Activated naive CD8-positive, alpha-beta T cell (primary cell): ENCODE measurements around the gene RNF182.

Experiments
- H3K27ac Mint-ChIP-seq: one replicate; pipeline ENCODE4 v1.8.0; 2021; ENCODE audit warnings: mixed read lengths
- H3K27me3 Mint-ChIP-seq: one replicate; pipeline ENCODE4 v1.8.0; 2021; ENCODE audit warnings: mixed read lengths
- H3K36me3 Mint-ChIP-seq: one replicate; pipeline ENCODE4 v1.8.0; 2021; ENCODE audit warnings: mixed read lengths
- H3K4me1 Mint-ChIP-seq: one replicate; pipeline ENCODE4 v1.8.0; 2021; ENCODE audit warnings: low read depth, mixed read lengths
- H3K4me3 Mint-ChIP-seq: one replicate; pipeline ENCODE4 v1.8.0; 2021; ENCODE audit warnings: mild to moderate bottlenecking, mixed read lengths
- H3K9me3 Mint-ChIP-seq: one replicate; pipeline ENCODE4 v1.8.0; 2021; ENCODE audit warnings: low read depth, mixed read lengths

RNF182 gene

DNA sequence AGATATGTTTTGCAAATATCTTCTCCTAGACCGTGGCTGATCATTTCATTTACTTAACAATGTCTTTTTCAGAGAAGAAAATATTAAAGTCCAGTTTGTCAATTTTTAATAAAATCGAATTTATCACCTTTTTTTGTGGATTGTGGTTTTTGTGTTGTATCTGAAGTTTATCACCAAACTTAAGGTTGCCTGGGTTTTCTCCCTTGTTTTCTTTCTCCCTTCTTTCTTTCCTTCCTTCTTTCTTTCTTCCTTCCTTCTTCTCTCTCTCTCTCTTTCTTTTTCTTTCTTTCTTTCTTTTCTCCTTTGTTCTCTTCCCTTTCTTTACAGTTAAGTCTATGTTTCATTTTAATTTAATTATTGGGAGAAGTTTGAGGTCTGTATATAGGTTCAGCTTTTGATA, 68.7 kb downstream of the RNF182 start:
- H3K27ac Mint-ChIP-seq = no peak overlapping the region
- peaks cover 2% of the 10 kb centered on the region for H3K9me3 Mint-ChIP-seq
- H3K36me3 Mint-ChIP-seq = peaks cover 4% of the 10 kb centered on the region
- H3K4me3 Mint-ChIP-seq = no peak overlapping the region
- no peaks in the 10 kb centered on the region for H3K4me1 Mint-ChIP-seq
- H3K27me3 Mint-ChIP-seq = peaks cover 17% of the 10 kb centered on the region

DNA sequence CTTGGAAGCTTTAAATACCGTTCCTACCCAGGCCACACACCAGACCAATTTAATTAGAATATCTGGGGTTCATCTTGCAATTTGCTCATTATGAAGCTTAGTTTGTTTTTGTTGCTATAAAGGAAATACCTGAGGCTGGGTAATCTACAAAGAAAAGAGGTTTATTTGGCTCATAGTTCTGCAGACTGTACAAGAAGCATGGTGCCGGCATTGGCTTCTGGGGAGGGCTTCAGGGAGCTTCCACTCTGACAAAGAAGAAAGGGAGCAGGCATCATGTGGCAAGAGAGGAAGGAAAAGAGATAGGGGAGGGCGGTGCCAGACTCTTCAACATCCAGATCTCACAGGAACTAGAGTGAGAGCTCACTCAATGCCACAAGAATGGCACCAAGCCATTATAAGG, 73.6 kb downstream of the RNF182 start:
- Mint-ChIP-seq H3K27ac (no peak overlapping the region), H3K9me3 (peaks cover 3% of the 10 kb centered on the region), H3K27me3 (peaks cover 16% of the 10 kb centered on the region), H3K36me3 (peaks cover 4% of the 10 kb centered on the region), H3K4me1 (no peaks in the 10 kb centered on the region), H3K4me3 (no peak overlapping the region)

DNA sequence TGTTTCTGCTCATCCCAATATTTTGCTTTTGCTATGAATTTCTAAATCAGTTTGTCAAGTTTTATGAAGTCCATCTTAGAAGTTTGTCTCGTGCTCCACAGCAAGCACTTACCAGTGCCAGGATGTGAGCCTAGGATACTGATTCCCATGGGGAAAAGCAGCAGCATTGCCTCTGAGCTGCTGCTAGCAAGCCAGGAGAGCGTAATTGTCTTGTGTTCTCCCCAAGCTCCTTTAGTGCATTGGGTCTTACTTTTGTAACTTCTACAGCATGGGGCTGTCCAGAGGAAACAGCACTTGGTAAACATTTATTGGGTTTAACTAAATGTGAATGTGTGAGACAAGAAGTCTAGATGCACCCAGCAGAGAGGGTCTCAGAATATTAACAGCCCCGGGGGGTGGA, 76.1 kb downstream of the RNF182 start:
- peaks cover 3% of the 10 kb centered on the region for H3K9me3 Mint-ChIP-seq
- peaks cover 4% of the 10 kb centered on the region for H3K36me3 Mint-ChIP-seq
- no peak overlapping the region for H3K4me3 Mint-ChIP-seq
- H3K27ac Mint-ChIP-seq = no peak overlapping the region
- peaks cover 13% of the 10 kb centered on the region for H3K27me3 Mint-ChIP-seq
- H3K4me1 Mint-ChIP-seq = no peaks in the 10 kb centered on the region

DNA sequence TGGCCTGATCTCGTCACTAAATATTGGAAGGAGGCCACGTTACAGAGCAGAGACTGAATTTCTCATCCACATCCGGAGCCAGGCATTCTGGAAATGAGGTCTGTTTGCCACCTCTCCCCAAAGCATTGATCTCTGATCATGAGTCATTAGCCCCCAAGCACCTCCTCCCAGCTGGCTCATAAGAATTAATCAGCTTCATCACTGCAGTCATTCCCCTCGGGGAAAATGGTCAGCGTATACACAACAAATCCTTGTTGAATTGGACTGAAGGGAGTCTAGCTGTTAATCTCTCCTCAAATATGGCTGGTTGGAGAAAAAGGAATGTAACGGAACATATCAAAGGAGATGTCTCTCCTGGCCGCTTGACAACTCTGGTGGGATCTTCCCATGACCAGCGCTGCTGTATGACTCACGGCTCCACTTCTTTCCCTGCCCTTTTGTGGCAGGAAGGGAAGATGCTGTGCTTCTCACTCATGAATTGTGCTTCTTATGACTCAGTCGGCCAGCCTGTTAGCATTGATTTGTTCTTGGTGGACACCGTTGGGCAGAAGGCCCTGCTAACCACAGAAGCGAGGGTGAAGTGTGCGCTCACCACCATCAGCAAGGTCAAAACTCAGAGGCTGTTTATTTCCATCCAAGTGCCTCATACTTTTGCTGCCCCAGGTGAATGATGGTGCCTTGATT, 76.7 kb downstream of the RNF182 start:
- peaks cover 2% of the 10 kb centered on the region for H3K36me3 Mint-ChIP-seq
- H3K4me1 Mint-ChIP-seq = no peaks in the 10 kb centered on the region
- H3K4me3 Mint-ChIP-seq = no peak overlapping the region
- H3K9me3 Mint-ChIP-seq = peaks cover 3% of the 10 kb centered on the region
- no peak overlapping the region for H3K27ac Mint-ChIP-seq
- peaks cover 11% of the 10 kb centered on the region for H3K27me3 Mint-ChIP-seq

DNA sequence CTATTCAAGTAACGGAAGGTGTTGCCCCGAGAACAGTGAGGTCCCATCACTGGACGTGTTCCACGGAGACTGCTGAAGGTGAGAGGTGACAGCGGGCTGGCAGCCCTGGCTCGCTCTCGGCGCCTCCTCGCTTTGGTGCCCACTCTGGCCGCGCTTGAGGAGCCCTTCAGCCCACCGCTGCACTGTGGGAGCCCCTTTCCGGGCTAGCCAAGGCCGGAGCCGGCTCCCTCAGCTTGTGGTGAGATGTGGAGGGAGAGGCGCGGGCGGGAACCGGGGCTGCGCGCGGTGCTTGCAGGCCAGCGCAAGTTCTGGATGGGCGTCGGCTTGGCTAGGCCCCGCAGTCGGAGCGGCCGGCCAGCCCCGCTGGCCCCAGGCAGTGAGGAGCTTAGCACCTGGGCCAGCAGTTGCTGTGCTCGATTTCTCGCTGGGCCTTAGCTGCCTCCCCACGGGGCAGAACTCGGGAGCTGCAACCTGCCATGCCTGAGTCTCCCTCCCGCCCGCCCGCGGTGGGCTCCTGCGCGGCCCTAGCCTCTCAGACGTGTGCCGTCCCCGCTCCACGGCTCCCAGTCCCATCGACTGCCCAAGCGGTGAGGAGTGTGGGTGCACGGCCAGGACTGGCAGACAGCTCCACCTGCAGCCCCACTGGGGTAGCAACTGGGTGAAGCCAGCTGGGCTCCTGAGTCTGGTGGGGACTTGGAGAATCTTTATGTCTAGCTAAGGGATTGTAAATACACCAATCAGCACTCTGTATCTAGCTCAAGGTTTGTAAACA, 77.6 kb downstream of the RNF182 start:
- Mint-ChIP-seq H3K27me3 (peaks cover 9% of the 10 kb centered on the region), H3K9me3 (peaks cover 3% of the 10 kb centered on the region), H3K27ac (no peak overlapping the region), H3K4me1 (no peaks in the 10 kb centered on the region), H3K4me3 (no peak overlapping the region), H3K36me3 (no peaks in the 10 kb centered on the region)

DNA sequence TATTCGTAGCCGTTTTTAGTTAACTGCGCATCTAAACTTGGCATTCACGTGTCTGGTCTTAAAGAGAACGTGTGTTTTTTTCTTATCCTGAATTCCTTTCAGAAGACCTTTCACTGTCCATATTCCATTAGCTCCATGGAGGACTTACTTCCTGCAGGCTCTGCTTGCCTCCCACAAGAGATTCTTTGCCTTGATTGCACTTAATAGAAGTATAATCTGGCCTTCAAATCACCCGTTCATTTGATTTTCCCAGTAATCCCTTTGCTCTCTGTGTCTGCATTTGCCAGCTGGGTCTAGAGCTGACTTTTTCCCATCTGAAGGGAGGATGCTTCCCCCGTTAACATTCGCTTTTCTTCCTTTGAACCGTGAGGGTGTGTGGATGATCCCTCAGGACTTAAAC, 79.5 kb downstream of the RNF182 start:
- no peak overlapping the region for H3K27ac Mint-ChIP-seq
- no peaks in the 10 kb centered on the region for H3K4me1 Mint-ChIP-seq

DNA sequence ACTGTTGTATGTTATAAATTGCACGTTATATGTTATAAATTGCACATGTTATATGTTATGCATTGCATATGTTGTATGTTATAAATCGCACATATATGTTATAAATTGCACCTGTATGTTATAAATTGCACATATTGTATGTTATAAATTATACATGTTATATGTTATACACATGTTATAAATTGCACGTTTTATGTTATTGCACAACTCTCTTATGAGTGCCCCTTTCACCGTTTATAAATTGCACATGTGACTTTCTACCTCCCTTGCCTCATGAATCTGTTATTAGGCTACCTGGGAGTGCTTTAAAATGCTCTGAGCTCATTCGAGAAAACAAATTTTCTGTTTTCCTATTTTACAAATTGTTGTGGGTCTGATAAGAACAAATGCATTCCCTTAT, 84.1 kb downstream of the RNF182 start:
- H3K36me3 Mint-ChIP-seq = no peaks in the 10 kb centered on the region
- H3K27me3 Mint-ChIP-seq = peaks cover 6% of the 10 kb centered on the region
- no peaks in the 10 kb centered on the region for H3K4me1 Mint-ChIP-seq
- H3K9me3 Mint-ChIP-seq = no peaks in the 10 kb centered on the region
- H3K4me3 Mint-ChIP-seq = no peak overlapping the region
- no peak overlapping the region for H3K27ac Mint-ChIP-seq

More for the DNA sequence above, 79.5 kb downstream of the RNF182 start:
- Mint-ChIP-seq H3K4me3 (no peak overlapping the region), H3K9me3 (no peaks in the 10 kb centered on the region), H3K36me3 (no peaks in the 10 kb centered on the region), H3K27me3 (peaks cover 9% of the 10 kb centered on the region)

DNA sequence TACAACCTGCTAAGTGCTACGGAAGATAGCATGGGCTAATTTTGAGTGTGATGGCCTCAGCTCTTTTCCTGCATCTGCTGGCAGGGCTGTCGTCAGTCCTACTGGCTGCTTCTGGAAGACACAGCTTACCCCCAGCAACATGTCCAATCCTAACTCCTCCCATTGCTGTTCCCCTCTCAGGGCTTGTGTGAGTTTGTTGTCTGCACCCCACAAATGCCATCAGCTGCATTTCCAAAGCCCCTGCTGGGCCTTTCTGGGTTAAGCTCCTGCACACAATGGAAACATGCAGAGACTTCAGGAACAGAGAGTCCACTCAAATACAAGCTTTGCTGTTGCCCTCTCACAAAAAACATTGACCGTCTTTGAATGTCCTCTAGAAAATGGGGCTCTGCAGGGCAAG, 84.7 kb downstream of the RNF182 start:
- no peak overlapping the region for H3K4me3 Mint-ChIP-seq
- H3K4me1 Mint-ChIP-seq = no peaks in the 10 kb centered on the region
- H3K27me3 Mint-ChIP-seq = peaks cover 7% of the 10 kb centered on the region
- H3K9me3 Mint-ChIP-seq = no peaks in the 10 kb centered on the region
- no peaks in the 10 kb centered on the region for H3K36me3 Mint-ChIP-seq
- no peak overlapping the region for H3K27ac Mint-ChIP-seq

DNA sequence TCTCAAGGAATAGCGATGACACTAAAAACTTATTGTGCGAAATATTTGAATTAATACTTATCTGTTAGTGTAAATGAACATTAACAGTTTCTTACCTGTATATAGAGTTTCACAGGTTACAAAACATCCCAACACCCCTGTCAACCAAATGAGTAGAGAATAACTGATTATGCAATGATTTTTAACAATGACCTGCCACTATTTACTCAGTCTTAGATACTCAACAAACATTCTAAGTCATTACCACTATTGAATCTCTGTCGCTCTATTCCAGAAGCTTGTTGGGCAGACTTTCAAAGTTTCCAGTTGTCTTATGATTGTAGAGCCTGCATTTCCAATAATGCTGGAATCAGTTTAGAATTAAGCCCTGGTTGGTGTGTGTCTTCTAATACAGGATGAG, 85.5 kb downstream of the RNF182 start:
- Mint-ChIP-seq H3K4me3 (no peak overlapping the region), H3K27me3 (peaks cover 7% of the 10 kb centered on the region), H3K27ac (no peak overlapping the region)

DNA sequence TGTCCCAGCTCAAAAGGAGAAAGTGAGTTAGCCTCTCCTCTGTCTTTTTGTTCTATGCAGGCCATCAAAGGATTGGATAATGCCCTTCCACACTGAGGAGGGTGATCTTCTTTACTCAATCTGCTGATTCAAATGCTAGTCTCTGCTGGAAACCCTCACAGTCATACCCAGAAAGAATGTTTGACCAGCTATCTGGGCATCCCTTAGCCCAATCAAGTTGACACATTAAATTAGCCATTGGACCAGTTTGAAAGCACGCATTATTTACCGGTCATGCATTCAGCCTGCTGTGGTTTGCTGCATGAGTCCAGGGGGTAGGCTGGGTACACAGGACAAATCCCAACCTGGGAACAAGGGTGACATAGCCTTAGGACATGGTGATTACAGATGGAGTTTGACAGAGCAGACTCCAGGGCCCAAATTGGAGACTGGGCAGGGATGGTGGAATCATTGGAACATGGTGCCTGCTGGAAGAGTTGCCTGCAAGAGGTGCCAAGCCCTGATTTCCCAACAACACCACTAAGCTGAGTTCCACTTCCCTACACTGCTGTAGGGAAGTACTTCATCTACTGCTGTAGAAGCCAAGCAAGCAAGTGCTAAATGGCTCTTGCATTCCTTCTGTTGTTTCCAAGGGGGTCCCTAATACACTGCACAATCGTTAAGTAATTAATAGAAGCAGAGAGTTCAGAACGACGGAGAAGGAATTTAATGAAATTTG, 87.7 kb downstream of the RNF182 start:
- no peaks in the 10 kb centered on the region for H3K9me3 Mint-ChIP-seq
- no peak overlapping the region for H3K4me3 Mint-ChIP-seq
- no peak overlapping the region for H3K27ac Mint-ChIP-seq
- H3K27me3 Mint-ChIP-seq = peaks cover 8% of the 10 kb centered on the region
- no peaks in the 10 kb centered on the region for H3K4me1 Mint-ChIP-seq
- H3K36me3 Mint-ChIP-seq = no peaks in the 10 kb centered on the region

More for the DNA sequence above, 85.5 kb downstream of the RNF182 start:
- H3K9me3 Mint-ChIP-seq = no peaks in the 10 kb centered on the region
- H3K36me3 Mint-ChIP-seq = no peaks in the 10 kb centered on the region
- H3K4me1 Mint-ChIP-seq = no peaks in the 10 kb centered on the region

DNA sequence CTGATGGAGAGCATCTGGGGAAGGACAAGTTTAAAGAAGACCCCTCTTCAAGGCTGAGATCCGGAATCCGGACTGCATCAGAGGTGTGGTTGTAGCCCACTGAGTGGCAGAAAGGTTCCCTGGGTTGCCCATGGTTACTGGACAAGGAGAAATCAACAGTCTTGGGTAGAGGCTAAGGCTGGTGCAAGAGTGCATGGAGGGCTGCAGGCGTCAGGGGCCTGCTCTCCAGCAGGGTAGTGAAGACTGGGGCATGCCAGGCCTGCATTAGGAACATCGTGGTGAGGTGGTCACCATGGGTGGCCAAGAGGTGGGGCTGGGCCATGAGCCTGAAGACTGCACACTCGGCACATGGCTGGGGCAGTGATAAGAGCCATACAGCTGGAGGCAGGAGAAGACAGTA, 91.2 kb downstream of the RNF182 start:
- no peaks in the 10 kb centered on the region for H3K9me3 Mint-ChIP-seq

DNA sequence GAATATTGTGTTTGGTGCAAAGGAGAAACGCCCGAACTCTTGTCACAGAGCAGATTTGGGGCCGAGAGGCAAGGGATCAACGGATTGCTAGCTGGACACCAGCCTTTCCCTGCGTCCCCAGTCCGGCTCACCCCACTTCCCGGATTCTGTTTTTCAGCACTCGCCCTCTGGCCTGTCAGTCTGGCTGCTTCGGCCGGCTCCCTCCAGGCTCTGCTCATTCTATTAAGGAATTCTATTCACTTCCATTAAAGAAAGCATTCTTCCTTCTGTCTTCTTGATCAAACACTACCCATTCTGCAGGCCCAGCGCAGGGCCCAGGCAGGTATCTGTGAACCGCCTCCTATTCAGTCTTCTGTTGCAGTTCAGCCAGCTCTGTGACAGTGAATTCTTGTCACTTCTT, 91.7 kb downstream of the RNF182 start:
- H3K36me3 Mint-ChIP-seq = no peaks in the 10 kb centered on the region
- no peaks in the 10 kb centered on the region for H3K4me1 Mint-ChIP-seq
- peaks cover 8% of the 10 kb centered on the region for H3K27me3 Mint-ChIP-seq
- no peak overlapping the region for H3K27ac Mint-ChIP-seq
- no peaks in the 10 kb centered on the region for H3K9me3 Mint-ChIP-seq
- no peak overlapping the region for H3K4me3 Mint-ChIP-seq

More for the DNA sequence above, 91.2 kb downstream of the RNF182 start:
- Mint-ChIP-seq H3K27me3 (peaks cover 8% of the 10 kb centered on the region), H3K27ac (no peak overlapping the region), H3K4me3 (no peak overlapping the region), H3K4me1 (no peaks in the 10 kb centered on the region), H3K36me3 (no peaks in the 10 kb centered on the region)

DNA sequence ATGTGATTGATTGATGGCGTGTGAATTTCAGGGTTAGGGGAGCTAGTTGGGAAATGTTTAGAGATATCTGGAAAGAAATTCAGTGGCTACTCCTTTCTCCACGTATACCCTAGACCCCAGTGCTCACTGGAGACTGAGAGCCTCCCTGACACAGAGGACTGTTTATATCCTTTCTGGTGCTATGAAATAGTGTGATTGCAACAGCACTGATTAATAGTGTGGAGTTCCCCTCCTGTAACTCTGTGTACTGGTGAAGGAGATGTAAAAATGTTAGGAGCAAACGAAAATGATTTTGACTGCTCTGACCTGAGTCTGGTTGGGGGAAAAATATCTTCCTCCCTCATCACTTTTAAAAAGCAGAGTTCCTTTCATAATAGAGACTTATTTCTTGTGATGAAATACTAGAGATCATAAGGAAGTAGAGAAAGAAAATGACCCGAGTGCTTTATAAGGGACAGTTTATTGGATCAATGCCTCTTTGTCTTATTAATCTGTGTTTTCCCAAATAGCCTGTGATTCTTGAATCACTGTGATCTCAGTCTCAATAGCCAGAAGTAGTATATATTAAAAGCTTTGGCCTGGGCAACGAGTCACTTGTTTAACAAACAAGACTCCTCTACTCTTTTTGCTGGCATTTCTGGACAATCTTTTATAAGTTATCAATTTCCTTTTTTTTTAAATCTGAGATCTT, 92.3 kb downstream of the RNF182 start:
- no peak overlapping the region for H3K4me3 Mint-ChIP-seq
- H3K4me1 Mint-ChIP-seq = no peaks in the 10 kb centered on the region
- no peaks in the 10 kb centered on the region for H3K9me3 Mint-ChIP-seq
- H3K27me3 Mint-ChIP-seq = peaks cover 7% of the 10 kb centered on the region
- H3K27ac Mint-ChIP-seq = no peak overlapping the region
- no peaks in the 10 kb centered on the region for H3K36me3 Mint-ChIP-seq

DNA sequence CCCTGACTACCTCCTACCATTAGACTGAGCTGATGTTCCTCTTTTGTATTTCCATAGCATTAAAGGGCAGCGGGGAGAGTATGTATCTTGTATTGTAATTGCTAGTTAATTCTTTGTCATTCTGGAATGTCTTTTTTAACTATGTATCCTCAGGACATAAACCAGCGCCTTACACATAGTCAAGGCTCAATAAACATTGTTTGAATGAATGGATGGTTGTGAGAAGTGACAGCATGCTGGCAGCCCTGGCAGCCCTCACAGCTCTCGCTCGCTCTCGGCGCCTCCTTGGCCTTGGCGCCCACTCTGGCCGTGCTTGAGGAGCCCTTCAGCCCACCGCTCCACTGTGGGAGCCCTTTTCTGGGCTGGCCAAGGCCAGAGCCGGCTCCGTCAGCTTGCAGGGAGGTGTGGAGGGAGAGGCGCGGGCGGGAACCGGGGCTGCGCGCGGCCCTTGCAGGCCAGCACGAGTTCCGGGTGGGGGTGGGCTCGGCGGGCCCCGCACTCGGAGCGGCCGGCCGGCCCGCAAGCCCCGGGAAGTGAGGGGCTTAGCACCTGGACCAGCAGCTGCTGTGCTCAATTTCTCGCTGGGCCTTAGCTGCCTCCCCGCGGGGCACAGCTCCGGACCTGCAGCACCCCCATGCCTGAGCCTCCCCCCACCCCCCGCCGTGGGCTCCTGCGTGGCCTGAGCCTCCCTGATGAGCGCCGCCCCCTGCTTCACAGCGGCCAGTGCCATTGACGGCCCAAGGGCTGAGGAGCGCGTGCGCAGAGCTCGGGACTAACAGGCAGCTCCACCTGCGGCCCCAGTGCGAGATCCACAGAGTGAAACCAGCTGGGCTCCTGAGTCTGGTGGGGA, 93.1 kb downstream of the RNF182 start:
- no peaks in the 10 kb centered on the region for H3K36me3 Mint-ChIP-seq
- no peak overlapping the region for H3K4me3 Mint-ChIP-seq
- no peaks in the 10 kb centered on the region for H3K9me3 Mint-ChIP-seq
- no peak overlapping the region for H3K27ac Mint-ChIP-seq
- H3K27me3 Mint-ChIP-seq = peaks cover 6% of the 10 kb centered on the region
- no peaks in the 10 kb centered on the region for H3K4me1 Mint-ChIP-seq
